MM.1S (cell line): ENCODE measurements around the gene MBOAT1.

Source experiments
- DNase-seq: peaks from one replicate; pipeline ENCODE4 v3.0.0-alpha.2; 2015
- H2AFZ ChIP-seq: fragments of 300-600 bp; sonication (generic); 2 replicates; pipeline ENCODE4 v1.6.0; 2016; ENCODE audit warnings: antibody characterized with exemption, low read length
- H3F3A ChIP-seq: fragments of 300-600 bp; sonication (generic); 2 replicates; pipeline ENCODE4 v1.6.1; 2016; ENCODE audit warnings: mild to moderate bottlenecking, antibody characterized with exemption, low read length, moderate library complexity, mixed read lengths; ENCODE audit not compliant: insufficient read depth
- H3K27ac ChIP-seq: fragments of 300-600 bp; sonication (generic); 2 replicates; pipeline ENCODE4 v1.5.1; 2016; ENCODE audit warnings: mild to moderate bottlenecking, low read length
- H3K27me3 ChIP-seq: fragments of 300-600 bp; sonication (generic); replicated peaks from 2 replicates; pipeline ENCODE4 v1.6.0; 2016; ENCODE audit warnings: low read length; ENCODE audit not compliant: insufficient read depth
- H3K36me3 ChIP-seq: fragments of 300-600 bp; sonication (generic); replicated peaks from 2 replicates; pipeline ENCODE4 v1.6.1; 2016; ENCODE audit warnings: mild to moderate bottlenecking, low read length, mixed read lengths; ENCODE audit not compliant: insufficient read depth
- H3K4me1 ChIP-seq: fragments of 300-600 bp; sonication (generic); 2 replicates; pipeline ENCODE4 v1.6.1; 2016; ENCODE audit warnings: low read length, mixed read lengths
- H3K4me2 ChIP-seq: fragments of 300-600 bp; sonication (generic); 2 replicates; pipeline ENCODE4 v1.6.0; 2016; ENCODE audit warnings: low read depth, low read length
- H3K4me3 ChIP-seq: fragments of 300-600 bp; sonication (generic); 2 replicates; pipeline ENCODE4 v1.5.1; 2016; ENCODE audit warnings: low read length, mixed read lengths
- H3K79me2 ChIP-seq: fragments of 300-600 bp; sonication (generic); 2 replicates; pipeline ENCODE4 v1.6.1; 2016; ENCODE audit warnings: mixed run types, low read length, mixed read lengths
- H3K9ac ChIP-seq: fragments of 300-600 bp; sonication (generic); 2 replicates; pipeline ENCODE4 v1.6.1; 2016; ENCODE audit warnings: low read length, mixed read lengths
- H3K9me2 ChIP-seq: fragments of 300-600 bp; sonication (generic); replicated peaks from 2 replicates; pipeline ENCODE4 v1.6.1; 2016; ENCODE audit warnings: mild to moderate bottlenecking, low read length, mixed read lengths; ENCODE audit not compliant: insufficient read depth
- H3K9me3 ChIP-seq: fragments of 300-600 bp; sonication (generic); replicated peaks from 2 replicates; pipeline ENCODE4 v1.6.1; 2016; ENCODE audit warnings: mild to moderate bottlenecking, low read length, mixed read lengths; ENCODE audit not compliant: insufficient read depth
- H4K20me1 ChIP-seq: fragments of 300-600 bp; sonication (generic); 2 replicates; pipeline ENCODE4 v1.6.1; 2016; ENCODE audit warnings: mild to moderate bottlenecking, low read length, moderate library complexity, mixed read lengths; ENCODE audit not compliant: insufficient read depth
- EZH2 ChIP-seq: fragments of 300-600 bp; sonication (generic); optimal IDR thresholded peaks from 2 replicates; pipeline ENCODE3; 2017; ENCODE audit warnings: low read depth, mild to moderate bottlenecking, antibody characterized with exemption, low read length, mixed read lengths
- EZH2phosphoT487 ChIP-seq: fragments of 300-600 bp; sonication (generic); IDR thresholded peaks from 2 replicates; pipeline ENCODE4 v1.6.1; 2018; ENCODE audit warnings: antibody characterized with exemption, low read length
- TF ChIP-seq, protein P1 (sequence below): fragments of 300-600 bp; sonication (generic); IDR thresholded peaks from 2 replicates; pipeline ENCODE4 v1.5.1; 2016; ENCODE audit warnings: antibody characterized with exemption, low read length, mixed read lengths

The MBOAT1 gene

DNA sequence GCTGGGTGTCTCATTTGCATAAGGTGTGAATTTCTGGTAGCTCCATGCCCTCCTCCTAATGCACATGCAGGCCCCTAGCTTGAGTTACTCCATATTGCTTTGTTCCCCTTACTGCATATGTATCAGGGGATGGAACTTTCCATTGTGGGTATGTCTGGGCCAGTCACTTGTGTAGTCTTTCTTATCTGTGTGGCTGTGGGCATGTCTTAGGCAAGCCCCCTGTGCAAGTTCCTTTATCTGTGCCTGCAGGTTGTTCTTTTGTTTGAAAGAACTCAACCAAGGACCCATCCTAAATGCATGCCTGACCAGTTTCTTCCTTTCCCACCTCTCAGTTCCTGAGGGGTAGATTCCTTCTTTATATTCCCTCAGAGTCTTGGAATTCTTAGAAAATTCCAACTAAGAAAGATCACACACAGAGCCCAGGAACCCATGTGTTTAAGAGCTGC, 23.6 kb downstream of the MBOAT1 start:
- Histone ChIP-seq H3K9ac (no peak overlapping the region), H2AFZ (no peak overlapping the region), H3K27me3 (no peaks in the 10 kb centered on the region), H3F3A (no peaks in the 10 kb centered on the region), H3K27ac (no peak overlapping the region), H3K36me3 (peaks cover 3% of the 10 kb centered on the region; the same call in 1 of the 2 replicates), H3K4me3 (no peak overlapping the region), H3K9me2 (no peaks in the 10 kb centered on the region), H3K79me2 (peaks cover 93% of the 10 kb centered on the region), H3K4me2 (no peak overlapping the region), H3K9me3 (no peaks in the 10 kb centered on the region), H3K4me1 (no peaks in the 10 kb centered on the region), H4K20me1 (no peaks in the 10 kb centered on the region)
- TF ChIP-seq EZH2phosphoT487 = no peak
- TF ChIP-seq, protein P1, sequence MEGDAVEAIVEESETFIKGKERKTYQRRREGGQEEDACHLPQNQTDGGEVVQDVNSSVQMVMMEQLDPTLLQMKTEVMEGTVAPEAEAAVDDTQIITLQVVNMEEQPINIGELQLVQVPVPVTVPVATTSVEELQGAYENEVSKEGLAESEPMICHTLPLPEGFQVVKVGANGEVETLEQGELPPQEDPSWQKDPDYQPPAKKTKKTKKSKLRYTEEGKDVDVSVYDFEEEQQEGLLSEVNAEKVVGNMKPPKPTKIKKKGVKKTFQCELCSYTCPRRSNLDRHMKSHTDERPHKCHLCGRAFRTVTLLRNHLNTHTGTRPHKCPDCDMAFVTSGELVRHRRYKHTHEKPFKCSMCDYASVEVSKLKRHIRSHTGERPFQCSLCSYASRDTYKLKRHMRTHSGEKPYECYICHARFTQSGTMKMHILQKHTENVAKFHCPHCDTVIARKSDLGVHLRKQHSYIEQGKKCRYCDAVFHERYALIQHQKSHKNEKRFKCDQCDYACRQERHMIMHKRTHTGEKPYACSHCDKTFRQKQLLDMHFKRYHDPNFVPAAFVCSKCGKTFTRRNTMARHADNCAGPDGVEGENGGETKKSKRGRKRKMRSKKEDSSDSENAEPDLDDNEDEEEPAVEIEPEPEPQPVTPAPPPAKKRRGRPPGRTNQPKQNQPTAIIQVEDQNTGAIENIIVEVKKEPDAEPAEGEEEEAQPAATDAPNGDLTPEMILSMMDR = no peak
- no peak for TF ChIP-seq EZH2
- DNase-seq = no peak

DNA sequence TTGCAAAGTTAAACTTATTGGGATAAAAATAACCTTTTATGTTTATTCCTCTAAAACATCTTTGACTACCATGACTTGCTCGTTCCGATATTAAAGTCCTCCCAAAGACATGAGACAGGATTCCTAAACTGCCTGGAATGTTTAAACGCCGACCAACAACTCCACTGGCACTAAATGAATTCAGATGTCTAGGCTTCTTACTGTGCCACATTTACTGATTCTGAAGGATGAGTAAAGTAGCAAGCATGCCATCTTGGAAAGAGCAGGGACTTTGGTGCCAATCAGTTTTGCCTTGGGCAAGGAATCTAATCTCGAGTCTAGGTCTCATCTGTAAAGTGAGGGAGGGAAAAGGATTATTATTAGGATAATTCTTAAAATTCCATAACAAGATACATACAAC, 25.3 kb downstream of the MBOAT1 start:
- no peak overlapping the region for H3K9ac ChIP-seq
- peaks cover 3% of the 10 kb centered on the region; the same call in 1 of the 2 replicates for H3K36me3 ChIP-seq
- no peak for DNase-seq
- H2AFZ ChIP-seq = no peak overlapping the region
- no peak overlapping the region for H3K4me2 ChIP-seq
- H3K27ac ChIP-seq = no peak overlapping the region
- peaks cover under 1% of the 10 kb centered on the region; the same call in 1 of the 2 replicates for H3K4me1 ChIP-seq
- H3K9me3 ChIP-seq = no peaks in the 10 kb centered on the region
- H4K20me1 ChIP-seq = no peaks in the 10 kb centered on the region; the same call in none of the 2 replicates
- H3K4me3 ChIP-seq = no peak overlapping the region
- H3K79me2 ChIP-seq = peaks cover 97% of the 10 kb centered on the region
- no peaks in the 10 kb centered on the region for H3K9me2 ChIP-seq
- no peaks in the 10 kb centered on the region for H3K27me3 ChIP-seq
- H3F3A ChIP-seq = no peaks in the 10 kb centered on the region
- TF ChIP-seq EZH2 (no peak), EZH2phosphoT487 (no peak)
- TF ChIP-seq, protein P1 = no peak

DNA sequence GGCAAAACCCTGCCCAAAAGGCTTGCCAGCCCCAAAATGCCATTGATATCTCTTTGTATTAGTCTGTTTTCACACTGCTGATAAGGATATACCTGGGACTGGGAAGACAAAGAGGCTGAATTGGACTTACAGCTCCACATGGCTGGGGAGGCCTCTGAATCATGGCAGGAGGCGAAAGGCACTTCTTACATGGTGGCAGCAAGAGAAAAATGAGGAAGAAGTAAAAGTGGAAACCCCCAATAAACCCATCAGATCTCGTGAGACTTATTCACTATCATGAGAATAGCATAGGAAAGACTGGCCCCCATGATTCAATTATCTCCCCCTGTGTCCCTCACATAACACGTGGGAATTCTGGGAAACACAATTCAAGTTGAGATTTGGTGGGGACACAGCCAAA, 28.6 kb downstream of the MBOAT1 start:
- Histone ChIP-seq H3F3A (no peaks in the 10 kb centered on the region), H3K9ac (no peak overlapping the region), H3K27me3 (no peaks in the 10 kb centered on the region), H3K79me2 (peaks cover 95% of the 10 kb centered on the region), H4K20me1 (no peaks in the 10 kb centered on the region; the same call in none of the 2 replicates), H3K36me3 (peaks cover 3% of the 10 kb centered on the region; the same call in 1 of the 2 replicates), H3K9me2 (no peaks in the 10 kb centered on the region), H3K4me3 (no peak overlapping the region), H3K27ac (no peak overlapping the region), H3K9me3 (no peaks in the 10 kb centered on the region), H3K4me2 (no peak overlapping the region), H2AFZ (no peak overlapping the region), H3K4me1 (peaks cover 12% of the 10 kb centered on the region)
- DNase-seq = no peak
- TF ChIP-seq EZH2 (no peak), EZH2phosphoT487 (no peak)
- TF ChIP-seq, protein P1 = no peak
